ENCODE data around the gene QRICH1. TPM values are rescaled to one million over a fixed set of nuclear protein-coding genes. Genes with fewer than 3 reads are reported as not detected.

The QRICH1 gene
- total RNA-seq, 1 experiment from 2014 or later, result 123 TPM

DNA sequence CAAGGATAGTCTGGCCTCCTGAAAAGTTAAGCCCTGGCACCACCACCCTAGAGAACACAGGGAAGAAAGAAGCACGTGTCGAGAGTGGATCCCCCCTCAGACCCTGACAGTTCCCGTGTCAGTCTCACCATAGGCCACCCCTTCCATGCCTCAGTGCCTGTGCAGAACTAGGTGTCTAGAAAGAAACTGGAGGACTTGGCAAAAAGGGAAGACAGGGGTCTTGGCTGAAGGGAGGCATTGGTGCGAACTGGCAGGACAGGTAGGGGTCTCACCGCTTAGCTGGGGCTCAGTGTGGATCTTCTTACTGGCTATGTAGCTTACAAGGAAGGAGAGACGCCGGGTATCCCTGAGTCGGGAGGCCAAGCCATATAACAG lies 10.2 kb upstream of the QRICH1 start (continued):
- TF ChIP-seq, protein P1, sequence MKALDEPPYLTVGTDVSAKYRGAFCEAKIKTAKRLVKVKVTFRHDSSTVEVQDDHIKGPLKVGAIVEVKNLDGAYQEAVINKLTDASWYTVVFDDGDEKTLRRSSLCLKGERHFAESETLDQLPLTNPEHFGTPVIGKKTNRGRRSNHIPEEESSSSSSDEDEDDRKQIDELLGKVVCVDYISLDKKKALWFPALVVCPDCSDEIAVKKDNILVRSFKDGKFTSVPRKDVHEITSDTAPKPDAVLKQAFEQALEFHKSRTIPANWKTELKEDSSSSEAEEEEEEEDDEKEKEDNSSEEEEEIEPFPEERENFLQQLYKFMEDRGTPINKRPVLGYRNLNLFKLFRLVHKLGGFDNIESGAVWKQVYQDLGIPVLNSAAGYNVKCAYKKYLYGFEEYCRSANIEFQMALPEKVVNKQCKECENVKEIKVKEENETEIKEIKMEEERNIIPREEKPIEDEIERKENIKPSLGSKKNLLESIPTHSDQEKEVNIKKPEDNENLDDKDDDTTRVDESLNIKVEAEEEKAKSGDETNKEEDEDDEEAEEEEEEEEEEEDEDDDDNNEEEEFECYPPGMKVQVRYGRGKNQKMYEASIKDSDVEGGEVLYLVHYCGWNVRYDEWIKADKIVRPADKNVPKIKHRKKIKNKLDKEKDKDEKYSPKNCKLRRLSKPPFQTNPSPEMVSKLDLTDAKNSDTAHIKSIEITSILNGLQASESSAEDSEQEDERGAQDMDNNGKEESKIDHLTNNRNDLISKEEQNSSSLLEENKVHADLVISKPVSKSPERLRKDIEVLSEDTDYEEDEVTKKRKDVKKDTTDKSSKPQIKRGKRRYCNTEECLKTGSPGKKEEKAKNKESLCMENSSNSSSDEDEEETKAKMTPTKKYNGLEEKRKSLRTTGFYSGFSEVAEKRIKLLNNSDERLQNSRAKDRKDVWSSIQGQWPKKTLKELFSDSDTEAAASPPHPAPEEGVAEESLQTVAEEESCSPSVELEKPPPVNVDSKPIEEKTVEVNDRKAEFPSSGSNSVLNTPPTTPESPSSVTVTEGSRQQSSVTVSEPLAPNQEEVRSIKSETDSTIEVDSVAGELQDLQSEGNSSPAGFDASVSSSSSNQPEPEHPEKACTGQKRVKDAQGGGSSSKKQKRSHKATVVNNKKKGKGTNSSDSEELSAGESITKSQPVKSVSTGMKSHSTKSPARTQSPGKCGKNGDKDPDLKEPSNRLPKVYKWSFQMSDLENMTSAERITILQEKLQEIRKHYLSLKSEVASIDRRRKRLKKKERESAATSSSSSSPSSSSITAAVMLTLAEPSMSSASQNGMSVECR (CRISPR knock-in tag; IDR thresholded peaks at IDR 0.05; ENCODE audit: borderline replicate concordance), result no peak

DNA sequence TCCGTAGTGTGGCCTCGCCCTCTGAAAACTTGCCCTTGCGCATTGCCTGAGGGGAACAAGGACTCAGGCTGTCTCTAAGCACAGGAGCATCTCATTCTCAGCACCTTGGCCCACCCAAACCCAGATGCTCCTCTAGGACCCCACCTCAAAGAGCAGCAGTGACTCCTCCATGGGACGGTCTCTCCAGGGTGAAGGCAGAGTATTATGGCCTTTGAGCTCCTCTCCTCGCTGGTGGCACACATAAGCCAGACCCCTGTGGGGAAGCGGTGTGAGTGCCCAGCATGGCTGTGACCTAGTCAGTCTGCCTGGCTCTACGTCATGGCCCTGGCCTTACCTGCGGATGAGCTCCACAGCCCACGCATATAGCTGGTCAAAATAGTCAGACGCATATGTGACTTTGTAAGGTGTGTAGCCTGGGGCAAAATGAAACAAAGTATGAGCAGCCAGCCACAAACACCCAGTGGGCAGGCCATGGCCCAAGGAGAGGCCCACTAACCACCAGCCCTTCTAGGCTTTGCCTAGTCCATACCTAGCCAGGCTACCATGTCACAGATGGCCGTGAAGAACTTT lies 6.3 kb upstream of the QRICH1 start:
- H3K4me3 Mint-ChIP-seq, result no peak overlapping the region
- POLR2A ChIA-PET, result no interaction called here
- TF ChIP-seq, protein P2, sequence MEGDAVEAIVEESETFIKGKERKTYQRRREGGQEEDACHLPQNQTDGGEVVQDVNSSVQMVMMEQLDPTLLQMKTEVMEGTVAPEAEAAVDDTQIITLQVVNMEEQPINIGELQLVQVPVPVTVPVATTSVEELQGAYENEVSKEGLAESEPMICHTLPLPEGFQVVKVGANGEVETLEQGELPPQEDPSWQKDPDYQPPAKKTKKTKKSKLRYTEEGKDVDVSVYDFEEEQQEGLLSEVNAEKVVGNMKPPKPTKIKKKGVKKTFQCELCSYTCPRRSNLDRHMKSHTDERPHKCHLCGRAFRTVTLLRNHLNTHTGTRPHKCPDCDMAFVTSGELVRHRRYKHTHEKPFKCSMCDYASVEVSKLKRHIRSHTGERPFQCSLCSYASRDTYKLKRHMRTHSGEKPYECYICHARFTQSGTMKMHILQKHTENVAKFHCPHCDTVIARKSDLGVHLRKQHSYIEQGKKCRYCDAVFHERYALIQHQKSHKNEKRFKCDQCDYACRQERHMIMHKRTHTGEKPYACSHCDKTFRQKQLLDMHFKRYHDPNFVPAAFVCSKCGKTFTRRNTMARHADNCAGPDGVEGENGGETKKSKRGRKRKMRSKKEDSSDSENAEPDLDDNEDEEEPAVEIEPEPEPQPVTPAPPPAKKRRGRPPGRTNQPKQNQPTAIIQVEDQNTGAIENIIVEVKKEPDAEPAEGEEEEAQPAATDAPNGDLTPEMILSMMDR (IDR thresholded peaks at IDR 0.05), result no peak
- TF ChIP-seq ELF4 (CRISPR knock-in tag; IDR thresholded peaks at IDR 0.05; ENCODE audit: low read depth) (no peak), TCF7 (CRISPR knock-in tag; IDR thresholded peaks at IDR 0.05; ENCODE audit: low read depth) (no peak), NR1H2 (CRISPR knock-in tag; IDR thresholded peaks at IDR 0.05) (no peak), CREM (CRISPR knock-in tag; IDR thresholded peaks at IDR 0.05) (no peak), TP53 (CRISPR knock-in tag; IDR thresholded peaks at IDR 0.05) (no peak), NR2C2 (CRISPR knock-in tag; IDR thresholded peaks at IDR 0.05) (no peak), ZNF671 (CRISPR knock-in tag; IDR thresholded peaks at IDR 0.05) (no peak)
- TF ChIP-seq, protein P3, sequence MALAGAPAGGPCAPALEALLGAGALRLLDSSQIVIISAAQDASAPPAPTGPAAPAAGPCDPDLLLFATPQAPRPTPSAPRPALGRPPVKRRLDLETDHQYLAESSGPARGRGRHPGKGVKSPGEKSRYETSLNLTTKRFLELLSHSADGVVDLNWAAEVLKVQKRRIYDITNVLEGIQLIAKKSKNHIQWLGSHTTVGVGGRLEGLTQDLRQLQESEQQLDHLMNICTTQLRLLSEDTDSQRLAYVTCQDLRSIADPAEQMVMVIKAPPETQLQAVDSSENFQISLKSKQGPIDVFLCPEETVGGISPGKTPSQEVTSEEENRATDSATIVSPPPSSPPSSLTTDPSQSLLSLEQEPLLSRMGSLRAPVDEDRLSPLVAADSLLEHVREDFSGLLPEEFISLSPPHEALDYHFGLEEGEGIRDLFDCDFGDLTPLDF (CRISPR knock-in tag; IDR thresholded peaks at IDR 0.05), result no peak
- TF ChIP-seq, protein P4, sequence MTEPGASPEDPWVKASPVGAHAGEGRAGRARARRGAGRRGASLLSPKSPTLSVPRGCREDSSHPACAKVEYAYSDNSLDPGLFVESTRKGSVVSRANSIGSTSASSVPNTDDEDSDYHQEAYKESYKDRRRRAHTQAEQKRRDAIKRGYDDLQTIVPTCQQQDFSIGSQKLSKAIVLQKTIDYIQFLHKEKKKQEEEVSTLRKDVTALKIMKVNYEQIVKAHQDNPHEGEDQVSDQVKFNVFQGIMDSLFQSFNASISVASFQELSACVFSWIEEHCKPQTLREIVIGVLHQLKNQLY (CRISPR knock-in tag; IDR thresholded peaks at IDR 0.05), result no peak
- TF ChIP-seq, protein P5, sequence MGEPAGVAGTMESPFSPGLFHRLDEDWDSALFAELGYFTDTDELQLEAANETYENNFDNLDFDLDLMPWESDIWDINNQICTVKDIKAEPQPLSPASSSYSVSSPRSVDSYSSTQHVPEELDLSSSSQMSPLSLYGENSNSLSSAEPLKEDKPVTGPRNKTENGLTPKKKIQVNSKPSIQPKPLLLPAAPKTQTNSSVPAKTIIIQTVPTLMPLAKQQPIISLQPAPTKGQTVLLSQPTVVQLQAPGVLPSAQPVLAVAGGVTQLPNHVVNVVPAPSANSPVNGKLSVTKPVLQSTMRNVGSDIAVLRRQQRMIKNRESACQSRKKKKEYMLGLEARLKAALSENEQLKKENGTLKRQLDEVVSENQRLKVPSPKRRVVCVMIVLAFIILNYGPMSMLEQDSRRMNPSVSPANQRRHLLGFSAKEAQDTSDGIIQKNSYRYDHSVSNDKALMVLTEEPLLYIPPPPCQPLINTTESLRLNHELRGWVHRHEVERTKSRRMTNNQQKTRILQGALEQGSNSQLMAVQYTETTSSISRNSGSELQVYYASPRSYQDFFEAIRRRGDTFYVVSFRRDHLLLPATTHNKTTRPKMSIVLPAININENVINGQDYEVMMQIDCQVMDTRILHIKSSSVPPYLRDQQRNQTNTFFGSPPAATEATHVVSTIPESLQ (CRISPR knock-in tag; IDR thresholded peaks at IDR 0.05), result no peak
- TF ChIP-seq, protein P6, sequence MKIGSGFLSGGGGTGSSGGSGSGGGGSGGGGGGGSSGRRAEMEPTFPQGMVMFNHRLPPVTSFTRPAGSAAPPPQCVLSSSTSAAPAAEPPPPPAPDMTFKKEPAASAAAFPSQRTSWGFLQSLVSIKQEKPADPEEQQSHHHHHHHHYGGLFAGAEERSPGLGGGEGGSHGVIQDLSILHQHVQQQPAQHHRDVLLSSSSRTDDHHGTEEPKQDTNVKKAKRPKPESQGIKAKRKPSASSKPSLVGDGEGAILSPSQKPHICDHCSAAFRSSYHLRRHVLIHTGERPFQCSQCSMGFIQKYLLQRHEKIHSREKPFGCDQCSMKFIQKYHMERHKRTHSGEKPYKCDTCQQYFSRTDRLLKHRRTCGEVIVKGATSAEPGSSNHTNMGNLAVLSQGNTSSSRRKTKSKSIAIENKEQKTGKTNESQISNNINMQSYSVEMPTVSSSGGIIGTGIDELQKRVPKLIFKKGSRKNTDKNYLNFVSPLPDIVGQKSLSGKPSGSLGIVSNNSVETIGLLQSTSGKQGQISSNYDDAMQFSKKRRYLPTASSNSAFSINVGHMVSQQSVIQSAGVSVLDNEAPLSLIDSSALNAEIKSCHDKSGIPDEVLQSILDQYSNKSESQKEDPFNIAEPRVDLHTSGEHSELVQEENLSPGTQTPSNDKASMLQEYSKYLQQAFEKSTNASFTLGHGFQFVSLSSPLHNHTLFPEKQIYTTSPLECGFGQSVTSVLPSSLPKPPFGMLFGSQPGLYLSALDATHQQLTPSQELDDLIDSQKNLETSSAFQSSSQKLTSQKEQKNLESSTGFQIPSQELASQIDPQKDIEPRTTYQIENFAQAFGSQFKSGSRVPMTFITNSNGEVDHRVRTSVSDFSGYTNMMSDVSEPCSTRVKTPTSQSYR (CRISPR knock-in tag; IDR thresholded peaks at IDR 0.05), result no peak
- TF ChIP-seq, protein P7, sequence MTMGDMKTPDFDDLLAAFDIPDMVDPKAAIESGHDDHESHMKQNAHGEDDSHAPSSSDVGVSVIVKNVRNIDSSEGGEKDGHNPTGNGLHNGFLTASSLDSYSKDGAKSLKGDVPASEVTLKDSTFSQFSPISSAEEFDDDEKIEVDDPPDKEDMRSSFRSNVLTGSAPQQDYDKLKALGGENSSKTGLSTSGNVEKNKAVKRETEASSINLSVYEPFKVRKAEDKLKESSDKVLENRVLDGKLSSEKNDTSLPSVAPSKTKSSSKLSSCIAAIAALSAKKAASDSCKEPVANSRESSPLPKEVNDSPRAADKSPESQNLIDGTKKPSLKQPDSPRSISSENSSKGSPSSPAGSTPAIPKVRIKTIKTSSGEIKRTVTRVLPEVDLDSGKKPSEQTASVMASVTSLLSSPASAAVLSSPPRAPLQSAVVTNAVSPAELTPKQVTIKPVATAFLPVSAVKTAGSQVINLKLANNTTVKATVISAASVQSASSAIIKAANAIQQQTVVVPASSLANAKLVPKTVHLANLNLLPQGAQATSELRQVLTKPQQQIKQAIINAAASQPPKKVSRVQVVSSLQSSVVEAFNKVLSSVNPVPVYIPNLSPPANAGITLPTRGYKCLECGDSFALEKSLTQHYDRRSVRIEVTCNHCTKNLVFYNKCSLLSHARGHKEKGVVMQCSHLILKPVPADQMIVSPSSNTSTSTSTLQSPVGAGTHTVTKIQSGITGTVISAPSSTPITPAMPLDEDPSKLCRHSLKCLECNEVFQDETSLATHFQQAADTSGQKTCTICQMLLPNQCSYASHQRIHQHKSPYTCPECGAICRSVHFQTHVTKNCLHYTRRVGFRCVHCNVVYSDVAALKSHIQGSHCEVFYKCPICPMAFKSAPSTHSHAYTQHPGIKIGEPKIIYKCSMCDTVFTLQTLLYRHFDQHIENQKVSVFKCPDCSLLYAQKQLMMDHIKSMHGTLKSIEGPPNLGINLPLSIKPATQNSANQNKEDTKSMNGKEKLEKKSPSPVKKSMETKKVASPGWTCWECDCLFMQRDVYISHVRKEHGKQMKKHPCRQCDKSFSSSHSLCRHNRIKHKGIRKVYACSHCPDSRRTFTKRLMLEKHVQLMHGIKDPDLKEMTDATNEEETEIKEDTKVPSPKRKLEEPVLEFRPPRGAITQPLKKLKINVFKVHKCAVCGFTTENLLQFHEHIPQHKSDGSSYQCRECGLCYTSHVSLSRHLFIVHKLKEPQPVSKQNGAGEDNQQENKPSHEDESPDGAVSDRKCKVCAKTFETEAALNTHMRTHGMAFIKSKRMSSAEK (CRISPR knock-in tag; IDR thresholded peaks at IDR 0.05; ENCODE audit: borderline replicate concordance), result no peak
- TF ChIP-seq, protein P8, sequence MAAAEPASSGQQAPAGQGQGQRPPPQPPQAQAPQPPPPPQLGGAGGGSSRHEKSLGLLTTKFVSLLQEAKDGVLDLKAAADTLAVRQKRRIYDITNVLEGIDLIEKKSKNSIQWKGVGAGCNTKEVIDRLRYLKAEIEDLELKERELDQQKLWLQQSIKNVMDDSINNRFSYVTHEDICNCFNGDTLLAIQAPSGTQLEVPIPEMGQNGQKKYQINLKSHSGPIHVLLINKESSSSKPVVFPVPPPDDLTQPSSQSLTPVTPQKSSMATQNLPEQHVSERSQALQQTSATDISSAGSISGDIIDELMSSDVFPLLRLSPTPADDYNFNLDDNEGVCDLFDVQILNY (CRISPR knock-in tag; IDR thresholded peaks at IDR 0.05), result no peak

More for the DNA sequence above, 6.3 kb upstream of the QRICH1 start:
- CTCF ChIA-PET, result no interaction called here
- DNase-seq (ENCODE audit: low spot score) (no peak), ATAC-seq (no peak)
- Mint-ChIP-seq H3K36me3 (peaks cover 63% of the 10 kb centered on the region), H3K4me1 (peaks cover 15% of the 10 kb centered on the region), H3K27me3 (ENCODE audit: low read depth) (no peaks in the 10 kb centered on the region), H3K27ac (no peak overlapping the region), H3K9me3 (no peaks in the 10 kb centered on the region)

Data from WTC11 (cell line).